Activated CD8-positive, alpha-beta memory T cell treated with anti-CD3 and anti-CD28 coated beads for 36 hours (primary cell): Measurements from ENCODE around the gene GGACT. TPM values are rescaled to one million over a fixed set of nuclear protein-coding genes. Genes with fewer than 3 reads are reported as not detected.
"Not testable (repeated sequence)": the region's sequence is repeated elsewhere in the genome, so short reads cannot be mapped to it uniquely, and the experiment has no call there.

ENCODE experiments used
- CTCF ChIA-PET: fragments of 350-600 bp; sonication (Branson Sonifier 250); formaldehyde crosslinking; loops from one replicate; lab custom pipeline; 2021; ENCODE audit warnings: antibody characterized with exemption; lab: Charles Lee
- POLR2A ChIA-PET: fragments of 350-600 bp; sonication (Branson Sonifier 250); formaldehyde crosslinking; loops from one replicate; lab custom pipeline; 2021; ENCODE audit warnings: antibody characterized with exemption; lab: Charles Lee
- total RNA-seq, 2 experiments: library from RNA; stranded (reverse); gene quantifications; one replicate each; pipeline ENCODE4 v1.2.3, GENCODE V29; 2021

Gene GGACT
- total RNA-seq, 2 experiments from 2014 or later = 3.8 to 4.2 TPM

DNA sequence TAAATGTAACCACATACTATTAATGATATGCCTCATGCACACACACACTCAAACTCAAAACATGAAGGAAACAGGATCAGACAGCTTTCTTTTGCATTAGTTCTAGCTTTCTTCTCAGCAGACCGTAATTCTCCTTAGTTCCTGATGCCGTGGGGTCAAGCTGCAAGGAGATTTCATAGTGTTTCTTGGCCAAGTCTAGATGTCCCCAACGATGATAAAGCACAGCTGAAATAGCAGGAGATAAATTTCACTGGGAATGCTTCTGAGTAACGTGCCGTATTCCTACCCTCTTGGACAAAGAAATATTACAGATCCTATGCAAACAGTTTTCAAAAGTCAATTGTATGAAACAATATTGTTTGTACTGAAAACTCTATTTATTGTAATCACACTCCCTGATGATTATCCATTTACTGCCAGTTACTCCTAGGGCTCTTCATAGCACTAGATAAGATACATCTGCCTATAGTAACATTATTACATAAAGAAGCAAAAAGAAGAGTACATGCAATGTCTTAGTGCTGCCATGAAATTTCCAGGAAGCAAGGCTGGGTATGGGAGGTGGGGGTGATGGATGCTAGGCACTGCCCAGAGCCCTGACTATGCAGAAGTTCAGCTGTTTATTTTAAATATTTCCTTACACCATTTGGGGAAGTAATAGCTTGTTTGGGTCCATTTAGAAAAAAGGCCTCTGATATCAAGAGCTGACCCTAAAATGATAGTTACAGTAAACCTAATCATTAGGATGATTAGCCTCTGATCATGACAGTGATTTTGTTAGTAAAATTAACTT lies 16.5 kb upstream of the GGACT start:
- ChIA-PET CTCF (no interaction called here), POLR2A (no interaction called here)

DNA sequence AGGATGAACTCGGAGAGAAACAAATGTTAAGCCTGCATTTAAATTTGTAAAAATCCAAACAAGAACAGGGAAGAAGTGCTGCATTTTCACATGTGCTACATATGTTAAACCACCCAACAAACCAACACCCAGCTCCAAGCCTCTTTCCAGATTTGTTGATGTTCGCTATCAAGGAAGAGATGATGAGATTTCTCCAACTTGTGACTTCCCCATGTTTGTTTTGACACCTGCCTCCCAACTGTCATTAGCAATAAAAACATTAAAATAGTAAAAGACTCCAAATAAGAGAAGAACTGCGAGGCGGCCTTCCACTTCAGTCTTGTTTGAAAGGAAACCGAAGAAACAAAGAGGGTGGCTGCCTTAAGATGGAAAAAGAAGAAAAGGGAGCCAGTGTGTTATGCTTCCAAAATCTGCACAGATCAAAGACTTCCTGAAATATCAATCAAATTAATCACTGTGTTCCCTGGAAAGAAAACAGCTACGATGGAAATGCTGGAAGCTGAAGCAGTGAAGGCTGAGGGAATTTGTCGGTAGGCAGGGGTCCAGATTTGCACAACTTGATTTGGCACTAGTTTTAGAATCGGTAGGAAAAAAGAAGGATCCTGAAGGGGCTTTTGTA lies 14.0 kb upstream of the GGACT start:
- ChIA-PET POLR2A (no interaction called here), CTCF (no interaction called here)

DNA sequence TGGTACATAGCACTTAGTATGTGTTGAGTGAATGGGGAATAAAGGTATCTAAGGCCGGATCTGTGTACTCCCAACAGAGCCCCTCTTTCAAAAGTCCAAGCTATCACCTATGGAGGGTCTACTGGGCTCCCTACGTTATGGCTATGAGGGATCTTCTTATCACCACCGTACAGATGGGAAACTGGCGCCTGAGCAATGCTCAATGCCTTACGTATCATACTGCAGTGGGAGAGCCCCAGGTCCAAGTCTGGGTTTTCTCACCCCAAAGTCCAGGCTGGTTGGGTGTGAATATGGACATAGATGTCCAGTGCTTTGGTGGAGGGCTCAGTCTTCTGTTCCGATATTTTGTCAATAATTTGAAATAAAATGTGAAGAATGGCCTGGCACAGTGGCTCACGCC lies 13.1 kb upstream of the GGACT start:
- ChIA-PET CTCF (no interaction called here), POLR2A (no interaction called here)

DNA sequence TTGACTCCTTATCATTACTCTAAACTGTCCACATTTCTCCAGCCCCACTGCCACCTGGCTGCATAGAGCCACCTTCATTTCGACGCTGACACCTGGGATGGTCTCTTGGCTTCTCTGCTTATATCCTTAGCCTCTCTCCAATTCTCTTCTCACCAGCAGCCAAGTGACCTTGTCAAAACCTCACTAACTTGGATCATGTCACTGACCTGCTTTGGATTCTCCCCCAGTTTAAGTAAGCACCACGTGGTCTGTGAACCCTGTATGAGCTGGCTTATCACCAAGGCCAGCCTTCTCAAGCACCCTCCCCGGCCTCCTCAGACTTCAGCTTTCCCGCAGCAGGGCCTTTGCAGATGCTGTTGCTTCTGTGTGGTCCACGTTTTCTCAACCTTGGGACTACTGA lies 12.3 kb upstream of the GGACT start:
- POLR2A ChIA-PET = no interaction called here
- CTCF ChIA-PET = no interaction called here

DNA sequence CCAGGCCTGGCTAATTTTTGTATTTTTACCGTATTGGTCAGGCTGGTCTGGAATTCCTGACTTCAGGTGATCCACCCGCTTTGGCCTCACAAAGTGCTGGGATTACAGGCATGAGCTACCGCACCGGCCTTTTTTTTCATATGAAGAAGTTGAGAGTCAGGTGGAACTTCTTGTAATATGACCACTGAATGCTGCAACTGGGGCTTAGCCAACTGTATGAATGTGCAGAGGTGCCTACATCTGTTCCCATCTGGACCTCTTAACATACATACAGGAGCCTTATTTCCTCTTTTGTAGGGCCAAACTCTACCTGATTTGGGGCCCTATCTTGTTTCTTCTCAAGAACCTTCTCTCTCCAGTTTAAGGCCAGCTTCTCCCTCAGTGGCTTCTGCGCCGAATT lies 11.9 kb upstream of the GGACT start:
- ChIA-PET POLR2A (no interaction called here), CTCF (interaction anchor here (1.2 kb wide), 1 partner anchor 26 kb away, joined by 3 read pairs; no protein-coding TSS in a partner anchor)

DNA sequence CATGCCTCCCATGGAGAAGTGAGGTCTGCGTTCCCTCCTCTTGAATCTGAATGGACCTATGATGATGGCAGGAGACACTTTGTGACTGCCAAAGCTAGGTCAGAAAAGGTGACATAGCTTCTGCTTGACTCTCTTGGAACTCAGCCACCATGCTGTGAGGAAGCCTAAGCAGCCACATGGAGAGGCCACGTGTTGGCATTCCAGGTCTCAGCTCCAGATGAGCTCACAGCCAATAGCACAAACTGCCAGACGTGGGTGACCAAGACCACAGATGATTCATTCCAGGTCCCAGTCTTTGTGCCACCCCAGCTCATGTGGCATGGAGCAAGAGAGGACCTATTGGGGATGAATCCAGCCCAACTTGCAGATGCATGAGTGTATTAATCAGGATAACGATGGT lies 8.7 kb upstream of the GGACT start:
- CTCF ChIA-PET = interaction anchor here (1.5 kb wide), 1 partner anchor 9 kb away, joined by 3 read pairs; the partner anchor contains the start of gene GGACT

DNA sequence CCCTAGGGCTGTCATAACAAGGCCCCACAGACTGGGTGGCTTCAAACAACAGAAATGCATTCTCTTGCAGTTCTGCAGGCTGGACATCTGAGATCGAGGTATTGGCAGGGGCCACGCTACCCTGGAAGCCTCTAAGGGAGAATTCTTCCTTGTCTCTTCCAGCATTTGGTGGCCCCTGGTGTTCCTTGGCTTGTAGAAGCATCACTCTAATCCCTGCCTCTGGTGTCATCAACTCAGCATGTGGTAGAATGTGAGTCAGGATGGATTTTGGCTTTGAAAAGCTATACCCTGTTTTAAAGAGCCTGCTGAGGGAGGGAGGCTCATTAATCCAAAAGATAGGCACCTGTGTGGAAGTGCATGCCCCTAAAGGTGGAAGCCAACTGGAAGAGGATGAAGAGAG lies 7.9 kb upstream of the GGACT start:
- CTCF ChIA-PET = no interaction called here
- POLR2A ChIA-PET = no interaction called here

More for the DNA sequence above, 8.7 kb upstream of the GGACT start:
- POLR2A ChIA-PET = no interaction called here

DNA sequence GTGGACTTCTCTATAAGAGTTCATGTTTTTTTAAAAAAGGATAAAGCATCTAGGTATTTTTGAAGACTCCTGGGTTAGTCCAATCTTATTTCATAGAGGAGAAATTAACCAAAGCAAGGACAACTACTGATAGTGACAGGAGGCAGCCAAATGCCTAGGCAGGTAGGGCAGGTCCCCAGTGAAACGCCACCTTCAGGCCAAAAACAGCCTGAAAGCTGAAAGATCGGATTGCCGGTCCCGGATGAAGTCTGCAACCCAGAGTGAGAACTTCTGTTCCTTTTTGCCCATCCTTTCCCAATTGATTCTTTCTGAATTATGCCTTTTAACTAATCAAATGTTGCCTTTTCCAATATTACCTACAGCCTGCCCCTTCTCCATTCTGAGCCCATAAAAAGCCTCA lies 6.1 kb upstream of the GGACT start:
- CTCF ChIA-PET = no interaction called here
- POLR2A ChIA-PET = no interaction called here

DNA sequence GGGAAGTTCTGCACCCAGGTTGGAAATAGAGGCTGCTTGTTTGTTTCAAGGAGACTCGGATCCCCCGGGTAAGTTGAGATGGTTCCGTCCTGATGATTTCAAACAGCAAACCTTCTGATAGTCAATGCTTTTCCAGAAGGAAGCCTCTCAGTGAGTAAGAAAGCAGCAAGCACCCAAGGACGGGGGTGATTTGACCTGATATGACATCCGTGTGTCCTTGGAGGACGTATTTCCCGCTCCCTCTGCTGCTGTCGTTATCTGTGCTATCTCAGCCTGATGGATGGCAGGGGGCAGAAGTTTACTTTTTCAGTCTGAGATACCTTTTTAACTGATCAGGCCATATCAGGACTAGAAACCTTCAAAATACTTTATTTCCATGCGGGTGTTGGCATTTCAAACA lies 5.7 kb upstream of the GGACT start:
- POLR2A ChIA-PET = no interaction called here
- CTCF ChIA-PET = no interaction called here

DNA sequence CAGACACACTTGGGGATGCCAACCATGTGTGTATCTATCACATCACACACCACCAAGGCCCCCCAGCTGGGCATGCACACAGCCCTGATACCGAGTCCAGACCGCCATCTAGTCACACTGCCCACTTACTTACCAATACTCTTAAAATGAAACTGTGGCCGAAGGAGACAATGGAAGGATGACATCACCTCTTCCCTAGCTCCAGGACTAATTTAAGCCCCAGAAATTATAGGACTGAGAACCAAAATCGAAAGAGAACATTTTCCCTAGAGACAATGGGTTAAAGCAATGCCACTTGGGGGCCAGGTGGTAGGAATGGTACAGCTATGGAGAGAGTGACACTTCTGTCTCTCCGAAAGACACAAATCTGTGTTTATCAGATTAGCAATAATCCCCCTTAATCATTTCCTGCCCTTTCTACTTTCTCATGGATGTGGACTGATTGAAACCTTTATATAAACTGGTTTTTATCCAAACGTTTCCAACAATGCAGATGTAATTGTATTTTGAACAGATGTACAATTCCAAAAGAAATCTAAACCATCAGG lies 663 bp upstream of the GGACT start:
- POLR2A ChIA-PET = no interaction called here
- CTCF ChIA-PET = interaction anchor here (0.9 to 1.4 kb wide), 2 partner anchors 9 to 16 kb away, joined by 3 to 5 read pairs; no protein-coding TSS in a partner anchor

DNA sequence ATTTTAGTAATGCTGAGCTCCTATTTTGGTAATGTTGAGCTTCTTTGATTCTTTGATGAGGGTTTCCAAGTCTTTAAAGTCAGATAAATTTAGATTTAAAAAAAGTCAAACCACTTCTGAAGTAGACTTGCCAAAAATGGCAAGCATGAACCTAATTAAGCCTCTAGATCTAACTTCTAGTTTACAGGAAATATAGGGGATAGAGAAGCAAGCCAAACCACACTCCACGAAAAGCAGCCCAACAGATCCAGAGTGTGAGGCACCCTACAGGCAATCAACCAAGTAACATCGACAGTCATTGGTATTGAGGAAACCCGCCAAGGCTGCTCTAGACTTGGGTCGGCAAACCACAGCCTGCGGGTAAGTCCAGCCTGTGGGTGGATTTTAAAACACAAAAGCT lies 3.7 kb downstream of the GGACT start:
- POLR2A ChIA-PET = no interaction called here
- CTCF ChIA-PET = no interaction called here

DNA sequence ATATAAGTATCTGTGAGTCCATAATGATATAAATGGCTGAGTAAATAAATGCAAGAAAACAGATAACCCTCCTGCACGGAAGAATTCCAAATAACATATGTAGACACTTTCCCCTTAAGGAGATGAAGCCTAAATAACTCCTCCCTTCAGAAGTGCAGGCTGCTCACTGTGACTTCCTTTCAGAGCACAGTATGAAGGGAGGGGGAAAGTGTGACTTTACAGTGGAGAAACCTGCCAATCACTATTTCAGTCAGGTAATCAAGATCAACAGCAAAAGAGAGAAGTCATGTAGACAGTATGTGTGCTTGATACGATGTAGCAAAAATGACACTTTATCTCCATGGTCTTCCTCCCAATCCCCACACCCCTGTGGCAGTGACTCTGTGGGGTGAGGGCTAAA lies 7.1 kb downstream of the GGACT start:
- ChIA-PET POLR2A (no interaction called here), CTCF (no interaction called here)

DNA sequence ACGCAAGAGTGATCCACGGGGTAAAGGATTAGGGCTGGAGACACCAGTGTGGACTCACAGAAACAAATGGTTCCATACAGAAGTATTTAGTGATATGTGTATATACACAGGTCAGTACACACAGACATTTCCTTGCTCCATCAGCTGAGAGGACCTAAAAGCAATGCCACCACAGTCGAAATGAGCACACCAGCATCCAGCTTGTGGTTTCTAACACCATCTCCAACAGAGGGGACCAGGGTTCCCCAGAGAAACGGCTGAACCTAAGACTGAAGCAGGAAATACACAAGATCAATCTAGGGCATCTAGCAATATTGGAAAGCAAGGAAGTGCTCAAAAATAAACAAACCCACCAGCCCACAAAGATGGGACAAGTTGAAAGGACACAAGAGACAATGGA lies 7.6 kb downstream of the GGACT start:
- ChIA-PET CTCF (no interaction called here), POLR2A (no interaction called here)

DNA sequence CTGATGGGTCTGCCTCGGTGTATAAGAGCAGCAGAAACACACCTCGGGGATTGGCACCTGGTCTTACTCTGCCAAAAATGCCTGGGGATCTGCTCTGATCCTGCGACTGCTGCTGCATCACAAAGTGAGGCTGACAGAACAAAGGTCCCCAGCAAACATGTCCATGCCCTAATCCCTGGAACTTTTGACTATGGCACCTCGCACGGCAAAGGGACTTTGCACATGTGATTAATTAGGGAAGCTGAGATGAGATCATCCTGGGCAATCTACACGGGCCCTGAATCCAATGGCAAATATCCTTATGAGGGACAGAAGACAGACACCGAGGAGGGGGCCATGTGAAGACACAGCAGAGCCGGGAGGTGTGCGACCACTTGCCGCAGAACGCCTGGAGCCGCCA lies 8.5 kb downstream of the GGACT start:
- POLR2A ChIA-PET = no interaction called here
- CTCF ChIA-PET = no interaction called here

DNA sequence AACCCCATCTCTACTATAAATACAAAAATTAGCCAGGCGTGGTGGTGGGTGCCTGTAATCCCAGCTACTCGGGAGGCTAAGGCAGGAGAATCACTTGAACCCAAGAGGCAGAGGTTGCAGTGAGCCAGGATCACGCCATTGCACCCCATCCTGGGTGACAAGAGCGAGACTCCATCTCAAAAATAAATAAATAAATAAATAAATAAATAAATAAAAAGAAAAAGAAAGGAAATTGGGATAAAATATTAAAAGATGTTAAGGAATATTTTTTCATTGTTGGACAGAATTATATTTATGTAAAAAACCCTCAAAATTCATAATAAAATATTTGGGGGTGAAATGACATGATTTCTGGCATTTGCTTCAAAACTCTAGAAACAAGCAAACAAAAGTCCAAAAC lies 11.3 kb downstream of the GGACT start:
- POLR2A ChIA-PET, CTCF ChIA-PET: not testable (repeated sequence)

DNA sequence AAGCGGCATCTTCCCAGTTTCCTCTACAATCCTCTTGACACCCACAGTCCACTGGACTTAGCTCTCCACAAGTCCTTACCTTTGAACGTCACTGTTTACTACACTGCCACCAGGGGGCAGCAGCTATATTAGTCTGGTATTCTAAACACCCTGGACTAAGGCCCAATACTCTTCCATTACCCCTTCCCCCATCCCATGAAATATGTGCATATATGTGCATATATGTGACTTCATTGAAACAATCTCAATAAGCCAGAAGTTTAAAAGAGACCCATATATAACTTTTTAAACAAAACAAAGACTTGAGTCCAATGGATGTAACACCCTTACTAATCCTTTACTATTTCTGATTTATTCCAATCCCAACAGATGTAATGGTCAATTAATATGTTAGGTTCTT lies 15.5 kb downstream of the GGACT start:
- POLR2A ChIA-PET = no interaction called here
- CTCF ChIA-PET = interaction anchor here (0.6 to 2.6 kb wide), 8 partner anchors 13 to 554 kb away, joined by 3 to 14 read pairs (median 4); partner anchors contain the start of gene TMTC4

DNA sequence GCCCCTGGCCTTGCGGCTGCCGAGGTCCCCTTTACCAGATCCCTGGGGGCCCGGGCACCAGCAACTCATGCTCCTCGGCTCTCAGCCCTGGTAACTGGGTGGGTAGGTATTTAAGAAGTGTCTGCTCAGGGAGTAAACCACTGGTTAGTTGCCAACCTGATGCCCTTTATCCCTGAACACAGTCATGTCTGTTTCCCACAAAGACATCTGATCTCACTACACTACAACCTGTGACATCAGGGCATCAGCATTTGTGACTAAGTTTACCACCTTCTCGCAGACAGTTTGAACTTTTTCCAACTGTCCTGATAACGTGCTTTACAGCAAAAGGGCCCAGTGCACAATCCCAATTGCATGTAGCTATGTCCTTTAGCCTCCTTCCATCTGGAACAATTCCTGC lies 22.0 kb downstream of the GGACT start:
- ChIA-PET POLR2A (no interaction called here), CTCF (no interaction called here)

DNA sequence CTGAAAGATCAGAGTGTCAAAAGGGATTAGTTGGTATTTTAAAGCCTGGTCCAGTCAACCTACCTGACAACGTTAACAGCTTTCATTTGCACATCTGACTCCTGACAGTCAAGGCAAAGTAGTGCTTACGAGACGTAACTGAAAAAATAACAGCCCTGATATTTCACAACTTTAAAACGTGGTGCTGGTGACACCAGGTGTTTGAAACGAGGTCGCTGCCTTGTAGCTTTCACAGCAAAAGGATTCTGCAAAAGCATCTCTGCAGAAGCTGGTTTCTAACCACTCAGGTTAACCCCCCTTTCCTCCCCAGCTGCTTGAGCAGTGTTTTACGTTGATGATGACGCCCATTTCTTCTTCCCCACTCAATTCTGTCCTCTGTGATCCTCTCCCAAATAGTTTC lies 23.3 kb downstream of the GGACT start:
- ChIA-PET CTCF (no interaction called here), POLR2A (interaction anchor here (0.6 kb wide), 2 partner anchors 12 to 34 kb away, joined by 5 to 7 read pairs; no protein-coding TSS in a partner anchor)

DNA sequence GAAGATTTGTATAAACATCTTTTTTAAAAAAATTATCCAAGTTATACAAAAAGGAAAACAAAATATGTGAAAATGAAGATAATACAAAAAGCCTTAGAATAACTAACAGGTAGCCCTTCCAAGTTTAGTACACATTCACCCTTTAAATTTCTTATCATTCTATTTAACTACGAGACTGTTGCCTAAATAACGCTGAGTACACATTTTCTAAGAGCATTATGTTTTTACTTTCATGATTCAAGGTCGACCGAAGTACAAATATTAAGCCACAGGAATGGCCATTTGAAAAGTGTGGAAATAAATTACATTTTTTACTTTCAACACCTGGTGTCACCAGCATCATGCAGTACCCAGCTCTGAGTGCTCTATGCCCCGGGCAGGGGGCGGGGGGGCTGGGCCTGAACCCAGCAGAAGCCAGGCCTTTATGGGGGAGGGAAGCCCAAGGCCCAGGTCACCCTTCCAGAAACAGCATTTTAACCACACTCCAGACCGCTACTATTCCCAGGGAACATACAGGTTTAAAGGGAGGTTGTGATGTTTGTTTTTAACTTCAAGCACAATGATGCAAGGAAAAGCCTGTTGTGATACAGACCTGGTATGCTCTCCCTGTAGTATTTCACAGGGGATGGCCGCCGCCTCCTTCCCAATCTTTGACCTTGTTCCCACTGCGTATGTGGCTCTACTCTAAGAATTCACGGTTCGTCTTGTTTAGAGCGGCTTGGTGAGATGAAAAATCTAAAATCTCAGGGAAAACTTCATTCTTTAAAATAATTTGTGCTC lies 24.0 kb downstream of the GGACT start:
- ChIA-PET CTCF (no interaction called here), POLR2A (interaction anchor here (0.6 kb wide), 1 partner anchor 11 kb away, joined by 5 read pairs; no protein-coding TSS in a partner anchor)

DNA sequence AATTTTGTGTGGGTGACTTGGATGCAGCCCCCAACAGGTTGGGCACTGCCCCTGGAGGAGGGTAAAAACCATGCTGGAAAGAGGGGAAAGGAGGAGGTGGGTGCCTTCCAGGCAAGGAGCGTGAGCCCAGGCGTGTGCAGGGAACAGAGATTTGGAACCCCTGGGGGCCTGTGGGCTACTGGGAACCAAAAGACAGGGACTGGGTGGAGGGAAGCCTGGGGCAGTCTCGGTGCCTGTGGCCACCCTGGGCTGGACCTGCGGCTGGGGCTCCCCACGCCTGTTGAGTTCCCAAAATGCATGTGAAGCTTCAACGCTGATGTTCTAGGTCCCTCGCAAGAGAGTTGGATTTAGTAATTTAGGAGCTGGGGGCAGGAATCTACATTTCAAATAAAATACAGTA lies 24.8 kb downstream of the GGACT start:
- POLR2A ChIA-PET = no interaction called here
- CTCF ChIA-PET = no interaction called here
